SHP77 treated with DMSO at 0.1 percent for 48 hours (cell line): ENCODE data around the gene ZNF627.
"Not testable (repeated sequence)": the region's sequence is repeated elsewhere in the genome, so short reads cannot be mapped to it uniquely, and the experiment has no call there.

Experiments used
- DNase-seq: peaks from one replicate; lab custom pipeline; 2025; lab: John Stamatoyannopoulos, UW

Gene ZNF627

GRCh38 chr19:11624069-11624463 lies 26.8 kb downstream of the ZNF627 start:
- no peak for DNase-seq

- DNase-seq = no peak
Measured at GRCh38 chr19:11626252-11626651, 29.0 kb downstream of the ZNF627 start.

GRCh38 chr19:11633223-11633622 lies 35.9 kb downstream of the ZNF627 start:
- no peak for DNase-seq

- DNase-seq = not testable (repeated sequence)
Measured at GRCh38 chr19:11634018-11634662, 36.9 kb downstream of the ZNF627 start.

GRCh38 chr19:11639245-11639601 lies 41.9 kb downstream of the ZNF627 start:
- DNase-seq = no peak

DNA sequence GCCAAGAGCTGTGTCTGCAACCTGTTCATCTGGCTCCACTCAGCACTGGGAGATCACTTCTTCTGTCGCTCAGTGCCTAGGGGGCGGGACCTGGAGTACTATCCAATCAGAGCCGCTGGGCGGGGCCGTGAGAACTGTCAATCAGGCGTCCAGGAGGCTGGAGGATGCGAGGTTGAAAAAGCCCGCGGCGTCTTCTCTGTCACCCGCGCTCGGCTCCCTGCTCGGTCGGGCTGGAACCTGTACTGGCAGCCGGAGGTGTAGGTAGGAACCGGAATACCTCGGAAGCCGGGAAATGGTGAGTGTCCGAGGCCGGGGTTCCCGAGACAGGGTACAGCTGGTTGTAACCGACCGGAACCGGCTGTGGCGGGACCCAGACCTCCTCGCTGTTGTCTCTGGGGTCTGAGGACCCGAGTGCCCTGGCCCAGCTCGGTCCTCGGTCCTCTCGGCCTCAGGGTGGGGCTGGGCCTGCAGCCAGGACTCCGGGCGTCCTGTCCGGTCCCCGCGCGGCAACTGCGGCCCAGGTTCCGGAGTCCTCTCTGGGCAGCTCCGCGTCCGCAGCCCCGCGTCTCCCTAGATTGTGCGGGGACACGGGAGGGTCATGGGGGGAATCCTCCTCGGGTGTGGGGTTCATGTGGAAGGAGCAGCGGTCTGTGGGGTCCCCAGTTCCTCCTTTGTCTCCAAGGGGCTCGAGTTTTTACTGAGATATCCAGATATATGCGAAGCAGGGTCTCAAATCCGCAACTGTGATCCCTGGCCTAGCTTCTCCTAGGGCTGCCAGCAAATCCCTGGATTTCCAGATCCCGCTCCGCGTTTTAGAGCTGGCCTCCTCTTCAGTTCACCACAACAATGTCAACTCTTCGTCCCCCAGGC lies 42.6 kb downstream of the ZNF627 start:
- DNase-seq = peak; percentile 91

- DNase-seq = no peak
Measured at GRCh38 chr19:11641244-11641643, 44.0 kb downstream of the ZNF627 start.

GRCh38 chr19:11642902-11643301 lies 45.6 kb downstream of the ZNF627 start:
- DNase-seq = no peak

GRCh38 chr19:11649941-11650340 lies 52.7 kb downstream of the ZNF627 start:
- no peak for DNase-seq

DNA sequence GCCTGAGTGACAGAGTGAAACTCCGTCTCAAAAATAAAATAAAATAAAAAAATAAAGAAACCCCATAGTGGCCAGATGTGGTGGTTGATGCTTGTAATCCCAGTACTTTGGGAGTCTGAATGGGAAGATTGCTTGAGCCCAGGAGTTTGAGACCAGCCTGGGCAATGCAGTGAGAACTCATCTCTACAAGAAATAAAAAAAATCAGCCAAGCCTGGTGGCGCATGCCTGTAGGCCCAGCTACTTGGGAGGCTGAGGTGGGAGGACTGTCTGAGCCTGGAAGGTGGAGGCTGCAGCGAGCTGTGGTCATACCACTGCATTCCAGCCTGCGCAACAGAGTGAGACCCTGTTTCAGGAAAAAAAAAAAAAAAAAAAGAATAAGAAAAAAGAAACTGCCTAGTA lies 53.8 kb downstream of the ZNF627 start:
- DNase-seq = no peak

GRCh38 chr19:11652056-11652455 lies 54.8 kb downstream of the ZNF627 start:
- no peak for DNase-seq

DNA sequence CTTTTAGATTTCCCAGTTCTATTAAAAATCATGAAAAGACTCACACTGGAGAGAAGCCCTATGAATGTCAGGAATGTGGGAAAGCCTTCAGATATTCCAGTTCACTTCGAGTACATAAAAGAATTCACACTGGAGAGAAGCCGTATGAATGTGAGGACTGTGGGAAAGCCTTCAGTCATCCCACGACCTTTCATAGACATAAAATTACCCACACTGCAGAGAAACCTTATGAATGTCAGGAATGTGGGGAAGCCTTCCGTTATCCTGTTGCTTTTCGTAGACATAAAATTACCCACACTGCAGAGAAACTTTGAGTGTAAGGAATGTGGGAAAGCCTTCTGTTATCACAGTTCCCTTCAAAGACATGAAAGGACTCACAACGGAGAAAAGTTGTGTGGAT lies 55.2 kb downstream of the ZNF627 start:
- no peak for DNase-seq

DNA sequence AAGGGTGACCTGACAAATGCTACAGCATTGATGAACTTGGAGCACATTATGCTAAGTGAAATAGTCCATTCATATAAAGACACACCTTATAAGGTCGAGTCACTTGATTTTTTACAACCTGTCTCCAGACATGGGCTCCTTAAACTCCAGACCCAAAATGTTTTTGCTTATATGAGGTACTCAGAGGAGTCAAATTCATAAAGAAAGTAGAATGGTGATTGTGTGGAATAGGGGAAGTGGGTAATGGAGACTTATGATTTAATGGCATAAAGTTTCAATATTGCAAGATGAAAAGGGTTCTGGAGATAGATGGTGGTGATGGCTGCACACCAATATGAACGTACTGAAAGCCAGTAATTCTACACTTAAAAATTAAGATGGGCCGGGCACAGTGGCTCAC lies 59.3 kb downstream of the ZNF627 start:
- DNase-seq = no peak

DNA sequence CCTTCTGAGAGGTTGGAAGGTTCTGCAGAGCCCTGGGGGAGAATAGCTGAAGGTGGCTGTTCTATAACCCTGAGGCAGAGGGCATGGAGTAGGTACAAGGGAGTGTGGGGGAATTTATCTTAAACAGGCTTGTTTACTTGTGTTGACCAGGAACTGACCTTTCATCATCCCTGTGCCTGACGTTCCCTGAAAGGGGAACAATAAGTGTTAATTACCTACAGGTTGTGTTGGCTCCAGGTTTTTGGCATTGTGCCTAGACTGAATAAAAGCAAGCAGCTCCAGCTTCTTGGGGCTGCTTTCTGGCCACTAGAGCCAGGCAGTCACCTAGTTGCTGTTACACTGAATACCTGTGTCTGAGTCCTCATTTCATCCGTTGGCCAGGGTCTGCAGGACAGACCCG lies 60.0 kb downstream of the ZNF627 start:
- peak; percentile 5 for DNase-seq

- no peak for DNase-seq
Measured at GRCh38 chr19:11658970-11659369, 61.7 kb downstream of the ZNF627 start.

GRCh38 chr19:11659612-11660011 lies 62.3 kb downstream of the ZNF627 start:
- no peak for DNase-seq

DNA sequence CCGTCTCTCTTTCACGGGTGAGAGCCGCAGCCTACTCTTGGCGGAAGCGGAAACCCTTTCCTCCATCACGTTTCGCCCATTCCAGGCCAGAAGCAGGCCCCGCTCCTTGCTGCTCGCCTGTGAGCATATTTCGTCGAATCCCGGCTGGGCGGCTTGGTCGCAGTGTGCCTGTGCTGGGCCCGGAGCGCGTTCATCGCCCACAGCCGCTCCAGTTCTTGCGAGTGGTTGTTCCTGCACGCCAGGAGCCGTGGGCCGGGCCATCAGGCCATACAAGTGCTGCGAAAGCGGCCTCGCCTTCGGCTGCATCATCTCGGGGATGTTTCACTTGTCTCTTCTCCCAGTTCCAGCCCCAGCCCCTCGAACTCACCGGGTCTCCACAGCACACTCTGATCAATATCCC lies 65.0 kb downstream of the ZNF627 start:
- DNase-seq = no peak

DNA sequence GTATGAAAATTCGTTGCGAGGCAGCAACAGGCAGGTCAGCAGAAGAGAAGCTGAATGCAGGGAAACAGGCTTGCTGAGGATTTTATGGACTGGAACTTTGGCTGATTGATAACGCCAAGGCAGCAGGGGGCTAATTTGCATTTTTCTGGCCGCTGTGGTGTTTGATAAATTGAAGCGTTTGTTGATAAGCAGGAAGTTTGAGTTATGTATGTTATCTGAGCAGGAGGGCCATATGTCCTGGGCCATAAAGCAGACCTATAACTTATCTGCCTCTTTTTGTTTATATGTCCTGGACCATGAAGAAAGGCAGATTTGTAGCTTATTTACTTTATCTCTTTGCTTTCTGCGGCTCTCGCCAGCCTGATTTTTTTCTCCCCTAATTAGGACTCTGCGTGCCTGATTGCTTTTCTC lies 65.9 kb downstream of the ZNF627 start:
- DNase-seq = no peak
